GM12872 (cell line): Measurements from ENCODE around the gene DCAF7.

Source experiments
- TF ChIP-seq, protein P1 (sequence below): IDR thresholded peaks from 3 replicates; pipeline ENCODE4 v1.5.1; 2011; ENCODE audit warnings: low read depth, mild to moderate bottlenecking, low read length, moderate library complexity; ENCODE audit not compliant: insufficient read depth

The DCAF7 gene

DNA sequence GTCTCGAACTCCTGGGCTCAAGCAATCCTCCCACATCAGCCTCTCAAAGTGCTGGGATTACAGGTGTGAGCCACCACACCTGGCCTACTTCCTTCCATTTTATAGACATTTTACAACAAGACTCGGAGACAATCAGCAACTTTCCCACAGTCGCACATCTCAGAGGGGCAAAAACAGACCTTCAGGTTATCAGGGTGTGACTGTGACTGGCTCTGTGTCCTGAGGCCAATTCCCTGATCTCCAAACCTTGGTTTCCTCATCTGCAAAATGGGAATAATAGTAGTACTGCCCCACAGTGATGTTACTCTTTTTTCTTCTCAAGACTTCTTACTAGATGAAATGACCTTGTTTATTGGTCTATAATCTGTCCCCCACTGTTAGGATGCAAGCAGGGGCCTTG lies 37.9 kb upstream of the DCAF7 start:
- TF ChIP-seq, protein P1, sequence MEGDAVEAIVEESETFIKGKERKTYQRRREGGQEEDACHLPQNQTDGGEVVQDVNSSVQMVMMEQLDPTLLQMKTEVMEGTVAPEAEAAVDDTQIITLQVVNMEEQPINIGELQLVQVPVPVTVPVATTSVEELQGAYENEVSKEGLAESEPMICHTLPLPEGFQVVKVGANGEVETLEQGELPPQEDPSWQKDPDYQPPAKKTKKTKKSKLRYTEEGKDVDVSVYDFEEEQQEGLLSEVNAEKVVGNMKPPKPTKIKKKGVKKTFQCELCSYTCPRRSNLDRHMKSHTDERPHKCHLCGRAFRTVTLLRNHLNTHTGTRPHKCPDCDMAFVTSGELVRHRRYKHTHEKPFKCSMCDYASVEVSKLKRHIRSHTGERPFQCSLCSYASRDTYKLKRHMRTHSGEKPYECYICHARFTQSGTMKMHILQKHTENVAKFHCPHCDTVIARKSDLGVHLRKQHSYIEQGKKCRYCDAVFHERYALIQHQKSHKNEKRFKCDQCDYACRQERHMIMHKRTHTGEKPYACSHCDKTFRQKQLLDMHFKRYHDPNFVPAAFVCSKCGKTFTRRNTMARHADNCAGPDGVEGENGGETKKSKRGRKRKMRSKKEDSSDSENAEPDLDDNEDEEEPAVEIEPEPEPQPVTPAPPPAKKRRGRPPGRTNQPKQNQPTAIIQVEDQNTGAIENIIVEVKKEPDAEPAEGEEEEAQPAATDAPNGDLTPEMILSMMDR, result no peak

DNA sequence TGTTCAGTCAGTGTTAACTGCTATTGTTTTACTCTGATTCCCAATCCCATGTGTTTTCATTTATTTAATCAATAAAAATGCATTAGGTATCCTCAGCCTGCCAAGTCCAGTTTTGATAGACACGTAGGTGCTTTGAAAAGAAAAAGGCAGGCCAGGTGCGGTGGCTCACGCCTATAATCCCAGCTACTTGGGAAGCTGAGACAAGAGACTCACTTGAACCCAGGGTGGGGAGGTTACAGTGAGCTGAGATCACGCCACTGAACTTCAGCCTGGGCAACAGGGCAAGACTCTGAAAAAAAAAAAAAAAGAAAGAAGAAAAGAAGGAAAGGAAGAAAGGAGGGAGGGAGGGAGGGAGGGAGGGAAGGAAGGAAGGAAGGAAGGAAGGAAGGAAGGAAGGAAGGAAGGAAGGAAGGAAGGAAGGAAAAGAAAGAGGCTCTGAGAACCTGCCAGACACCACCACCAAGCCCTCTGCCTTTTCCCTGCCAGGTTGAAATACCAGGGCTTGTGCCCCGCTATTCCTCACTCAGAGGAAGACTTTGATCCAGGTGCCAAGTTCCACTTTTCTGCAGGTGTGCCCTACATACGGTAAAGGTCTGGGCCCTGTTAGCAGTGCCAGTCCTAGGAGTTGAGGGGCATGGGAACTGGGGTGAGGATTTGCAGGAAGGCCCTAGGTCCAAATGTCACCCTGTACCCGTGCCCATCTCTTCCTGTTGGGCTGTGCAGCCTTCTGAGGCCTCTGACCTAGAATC lies 37.2 kb upstream of the DCAF7 start:
- TF ChIP-seq, protein P1, result no peak

DNA sequence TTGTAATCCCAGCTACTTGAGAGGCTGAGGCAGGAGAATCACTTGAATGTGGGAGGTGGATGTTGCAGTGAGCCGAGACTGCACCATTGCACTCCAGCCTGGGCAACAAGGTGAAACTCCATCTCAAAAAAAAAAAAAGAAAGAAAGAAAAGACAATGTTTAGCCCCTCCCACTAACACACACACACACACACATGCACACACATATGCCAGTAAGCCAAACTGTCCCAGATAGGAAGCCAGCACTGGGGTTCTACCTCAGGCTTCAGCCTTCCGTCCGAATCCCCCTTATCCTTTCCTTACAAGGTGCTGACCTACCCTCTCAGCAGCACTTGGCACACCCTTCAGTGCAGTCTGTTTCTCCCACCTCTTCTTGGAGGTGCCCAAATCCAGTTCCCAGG lies 35.8 kb upstream of the DCAF7 start:
- TF ChIP-seq, protein P1, result no peak

DNA sequence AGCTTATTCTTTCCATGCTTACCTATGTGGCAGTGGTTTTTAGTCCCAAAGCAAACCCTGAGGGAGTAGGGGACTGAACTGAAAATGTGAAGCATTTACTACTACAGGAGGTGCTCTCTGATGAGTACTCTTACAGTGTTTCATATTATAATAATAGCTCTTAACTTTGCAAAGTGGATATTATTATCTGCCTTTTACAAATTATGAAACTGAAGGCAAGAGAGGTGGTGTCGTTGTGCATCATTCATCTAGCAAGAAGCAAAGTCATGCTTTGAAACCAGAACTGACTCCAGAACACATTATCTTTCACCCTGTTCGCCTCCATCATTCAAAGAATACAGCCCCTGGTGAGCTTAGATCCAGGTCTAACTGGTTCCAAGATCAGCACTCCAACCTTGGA lies 35.3 kb upstream of the DCAF7 start:
- TF ChIP-seq, protein P1, result no peak

DNA sequence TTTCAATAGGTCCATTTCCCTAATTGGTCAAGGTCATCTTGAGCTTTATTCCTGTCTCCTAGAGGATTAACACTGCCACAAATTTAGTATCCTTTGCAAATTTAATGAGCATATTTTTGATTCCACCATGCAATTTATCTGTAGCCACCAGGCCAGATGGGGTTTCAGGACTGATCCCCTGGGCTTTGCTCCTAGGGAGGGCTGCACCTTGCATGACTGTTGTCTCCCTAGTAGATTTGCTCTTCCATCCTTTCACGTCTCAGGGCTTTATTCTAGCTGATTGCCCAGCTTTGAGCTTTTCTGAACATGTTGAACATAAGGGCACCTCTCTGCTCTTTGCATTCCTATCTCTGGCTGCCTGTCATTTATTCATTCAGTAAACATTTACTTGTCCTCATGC lies 34.9 kb upstream of the DCAF7 start:
- TF ChIP-seq, protein P1, result no peak

DNA sequence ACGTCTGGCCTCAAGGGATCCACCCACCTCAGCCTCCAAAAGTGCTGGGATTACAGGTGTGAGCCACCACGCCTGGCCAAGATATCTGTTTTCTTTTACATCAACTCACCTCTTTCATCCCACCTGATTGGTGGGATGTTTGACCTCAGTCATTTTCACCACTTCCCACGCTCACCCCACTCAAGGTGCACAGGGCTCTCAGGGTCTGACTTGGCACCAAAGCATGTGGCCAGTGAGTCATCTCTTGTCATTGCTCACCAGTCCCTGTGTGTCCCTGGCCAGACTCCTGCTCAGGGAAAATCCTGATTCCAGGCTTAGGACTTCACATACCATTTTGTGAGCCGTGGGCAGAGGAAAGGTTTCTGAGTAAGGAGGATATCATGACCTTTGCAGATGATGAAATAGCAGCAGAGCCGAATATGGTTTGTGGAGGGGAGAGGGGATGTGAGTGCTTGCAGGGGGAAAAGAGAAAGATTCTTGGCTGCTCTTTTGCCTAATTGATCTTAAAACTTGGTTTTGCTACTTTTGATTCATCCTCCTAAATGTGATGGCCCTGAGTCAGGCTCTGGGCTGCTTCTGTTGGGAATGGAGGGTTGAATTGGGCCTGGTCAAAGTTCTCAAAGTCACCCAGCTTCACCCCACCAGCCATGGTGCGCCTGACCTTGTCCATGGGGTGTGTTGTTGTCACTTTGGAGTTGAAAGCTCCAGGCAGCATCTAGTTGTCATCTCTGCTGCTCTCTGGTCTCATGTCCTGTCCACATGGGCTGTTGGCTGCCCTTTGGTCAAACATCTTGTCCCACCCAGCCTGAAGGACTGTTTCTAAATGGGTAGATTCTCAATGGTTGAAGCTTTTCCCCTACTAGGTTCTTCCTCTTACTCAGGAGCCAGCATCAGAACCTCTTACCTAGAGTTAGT lies 33.1 kb upstream of the DCAF7 start:
- TF ChIP-seq, protein P1, result no peak

DNA sequence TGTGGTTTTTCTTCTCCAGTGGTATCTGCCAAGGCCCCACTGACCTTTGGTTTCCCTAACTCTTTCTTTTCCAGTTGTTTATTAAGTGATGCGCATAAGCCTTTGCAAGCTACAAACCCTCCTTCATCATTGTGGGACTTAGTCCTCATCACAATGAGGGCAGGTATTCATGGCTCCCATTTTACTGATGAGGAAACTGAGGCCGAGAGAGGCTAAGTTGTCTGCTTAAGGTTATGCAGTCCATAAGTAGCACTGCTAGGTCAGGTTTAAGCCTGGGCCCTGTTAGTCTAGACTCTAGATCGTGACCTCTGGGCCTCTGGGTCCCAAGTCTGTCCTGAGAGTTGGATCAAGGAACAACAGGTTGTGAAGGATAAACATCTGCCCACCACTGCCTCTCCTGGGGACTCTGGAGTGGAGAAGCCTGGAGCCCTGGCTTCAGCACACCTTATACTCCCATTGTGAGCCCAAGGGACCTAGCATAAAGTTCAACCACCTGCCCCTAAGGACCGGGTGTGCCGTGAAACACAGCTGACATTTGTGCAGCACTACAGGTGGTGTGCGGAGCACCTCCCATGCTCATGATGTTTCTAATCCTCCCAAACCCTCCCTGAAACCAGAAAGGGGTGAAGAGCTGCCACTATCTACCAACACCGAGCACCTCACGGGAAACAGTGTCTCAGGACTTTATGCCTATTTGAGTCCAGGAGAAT lies 32.3 kb upstream of the DCAF7 start:
- TF ChIP-seq, protein P1, result no peak
